CD4-positive, alpha-beta T cell (primary cell): ENCODE measurements around the gene HOXD1. TPM values are rescaled to one million over a fixed set of nuclear protein-coding genes. Genes with fewer than 3 reads are reported as not detected.

Experiments
- ATAC-seq: fragments of 200-7000 bp; cut with Tn5 transposase; one replicate; pipeline ENCODE4 v1.10.0; 2022; ENCODE audit warnings: mild to moderate bottlenecking; ENCODE audit not compliant: poor library complexity
- CTCF ChIA-PET: fragments of 350-600 bp; sonication (Branson Sonifier 250); formaldehyde crosslinking; loops from one replicate; lab custom pipeline; 2021; ENCODE audit warnings: antibody characterized with exemption, inconsistent platforms; lab: Charles Lee
- POLR2A ChIA-PET: fragments of 350-600 bp; sonication (Branson Sonifier 250); formaldehyde crosslinking; loops from one replicate; lab custom pipeline; 2021; ENCODE audit warnings: antibody characterized with exemption, inconsistent platforms; lab: Charles Lee
- DNase-seq, 14 experiments: peaks; one replicate each; pipeline ENCODE4 v3.0.0-alpha.2; 2013 to 2020; ENCODE audit warnings: mixed read lengths in 2 of 14
- H3K27ac ChIP-seq, 2 donors: one replicate each; pipeline versions ENCODE4 v1.5.1 to v1.7.0; 2013; ENCODE audit warnings: low read length in 2 of 2, low read depth in 1 of 2, mild to moderate bottlenecking in 1 of 2
- H3K27me3 ChIP-seq, 2 experiments: 1 replicate in 1 of 2; 2 replicates in 1 of 2; pipeline versions ENCODE4 v1.6.1 to v1.7.0; 2013; ENCODE audit warnings: low read length in 2 of 2, control low read depth in 1 of 2, mild to moderate bottlenecking in 1 of 2, moderate library complexity in 1 of 2; ENCODE audit not compliant: insufficient read depth in 2 of 2, control insufficient read depth in 1 of 2
- H3K36me3 ChIP-seq: one replicate; pipeline ENCODE4 v1.6.1; 2013; ENCODE audit warnings: low read length, control low read depth; ENCODE audit not compliant: insufficient read depth
- H3K4me1 ChIP-seq: one replicate; pipeline ENCODE4 v1.6.1; 2013; ENCODE audit warnings: low read length, control low read depth; ENCODE audit not compliant: insufficient read depth
- H3K4me3 ChIP-seq: one replicate; pipeline ENCODE4 v1.5.1; 2013; ENCODE audit warnings: mild to moderate bottlenecking, low read length, moderate library complexity
- H3K9me3 ChIP-seq, 2 experiments: 1 replicate in 1 of 2; 2 replicates in 1 of 2; pipeline versions ENCODE4 v1.6.1 to v1.7.0; 2013; ENCODE audit warnings: low read length in 2 of 2, mild to moderate bottlenecking in 2 of 2, control low read depth in 1 of 2, moderate library complexity in 1 of 2; ENCODE audit not compliant: control insufficient read depth in 1 of 2, insufficient read depth in 1 of 2
- H3K27ac Mint-ChIP-seq: one replicate; pipeline ENCODE4 v1.8.0; 2020; ENCODE audit warnings: mixed read lengths
- H3K27me3 Mint-ChIP-seq: one replicate; pipeline ENCODE4 v1.8.0; 2021; ENCODE audit warnings: mixed read lengths
- H3K36me3 Mint-ChIP-seq: one replicate; pipeline ENCODE4 v1.8.0; 2021; ENCODE audit warnings: low read depth, mixed read lengths
- H3K4me1 Mint-ChIP-seq: one replicate; pipeline ENCODE4 v1.8.0; 2021; ENCODE audit warnings: low read depth, mixed read lengths
- H3K4me3 Mint-ChIP-seq: one replicate; pipeline ENCODE4 v1.8.0; 2020; ENCODE audit warnings: mild to moderate bottlenecking, mixed read lengths
- H3K9me3 Mint-ChIP-seq: one replicate; pipeline ENCODE4 v1.8.0; 2020; ENCODE audit warnings: mixed read lengths
- intact Hi-C, 2 experiments: fragments of 100-400 bp; cut with DNase I in 1 of 2; cut with micrococcal nuclease in 1 of 2; formaldehyde crosslinking; loops; one replicate each; pipeline versions ENCODE4 v1.15.1 to v1.9.0; 2023 to 2025; cut with DNase I, micrococcal nuclease
- total RNA-seq, 174 experiments: library from RNA in 2 of 174; stranded (reverse) in 2 of 174; gene quantifications; one replicate each; pipeline ENCODE4 v1.2.3 and lab custom pipeline; 2021 to 2026
- TF ChIP-seq, protein P1 (sequence below): fragments of 200-600 bp; IDR thresholded peaks from one replicate; pipeline ENCODE4 v1.8.0; 2022; ENCODE audit warnings: antibody characterized with exemption, mild to moderate bottlenecking

HOXD1 gene
- total RNA-seq, 2 experiments from 2014 or later = not detected

- H3K4me3 Mint-ChIP-seq = no peak overlapping the region
- POLR2A ChIA-PET = interaction anchor here (0.6 kb wide), 1 partner anchor 62 kb away, joined by 3 read pairs; no protein-coding TSS in a partner anchor
- peaks cover 27% of the 10 kb centered on the region for H3K4me1 Mint-ChIP-seq
- no peaks in the 10 kb centered on the region for H3K9me3 Mint-ChIP-seq
- CTCF ChIA-PET = no interaction called here
- Histone ChIP-seq H3K36me3 (no peaks in the 10 kb centered on the region), H3K9me3 (peaks cover 0 to 27% of the 10 kb centered on the region in 2 experiments), H3K27me3 (peaks cover 83 to 97% of the 10 kb centered on the region in 2 experiments), H3K27ac (no peak overlapping the region), H3K4me3 (no peak overlapping the region), H3K4me1 (peaks cover 15% of the 10 kb centered on the region)
- H3K27ac Mint-ChIP-seq = no peak overlapping the region
- DNase-seq = no peak
- TF ChIP-seq, protein P1, sequence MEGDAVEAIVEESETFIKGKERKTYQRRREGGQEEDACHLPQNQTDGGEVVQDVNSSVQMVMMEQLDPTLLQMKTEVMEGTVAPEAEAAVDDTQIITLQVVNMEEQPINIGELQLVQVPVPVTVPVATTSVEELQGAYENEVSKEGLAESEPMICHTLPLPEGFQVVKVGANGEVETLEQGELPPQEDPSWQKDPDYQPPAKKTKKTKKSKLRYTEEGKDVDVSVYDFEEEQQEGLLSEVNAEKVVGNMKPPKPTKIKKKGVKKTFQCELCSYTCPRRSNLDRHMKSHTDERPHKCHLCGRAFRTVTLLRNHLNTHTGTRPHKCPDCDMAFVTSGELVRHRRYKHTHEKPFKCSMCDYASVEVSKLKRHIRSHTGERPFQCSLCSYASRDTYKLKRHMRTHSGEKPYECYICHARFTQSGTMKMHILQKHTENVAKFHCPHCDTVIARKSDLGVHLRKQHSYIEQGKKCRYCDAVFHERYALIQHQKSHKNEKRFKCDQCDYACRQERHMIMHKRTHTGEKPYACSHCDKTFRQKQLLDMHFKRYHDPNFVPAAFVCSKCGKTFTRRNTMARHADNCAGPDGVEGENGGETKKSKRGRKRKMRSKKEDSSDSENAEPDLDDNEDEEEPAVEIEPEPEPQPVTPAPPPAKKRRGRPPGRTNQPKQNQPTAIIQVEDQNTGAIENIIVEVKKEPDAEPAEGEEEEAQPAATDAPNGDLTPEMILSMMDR = no peak
- intact Hi-C loops = loop anchor here in 1 of 2 experiments (10.0 kb wide), 1 partner anchor 47 kb away; the partner anchor contains the start of genes HOXD8 and HOXD9
- peaks cover 94% of the 10 kb centered on the region for H3K27me3 Mint-ChIP-seq
- no peaks in the 10 kb centered on the region for H3K36me3 Mint-ChIP-seq
- ATAC-seq = no peak
Observed at GRCh38 chr2:176172007-176172894, 16.2 kb upstream of the HOXD1 start.

GRCh38 chr2:176172895-176173566 is 15.4 kb upstream of the HOXD1 start:
- TF ChIP-seq, protein P1 = no peak
- intact Hi-C loops = loop anchor here in 1 of 2 experiments (10.0 kb wide), 1 partner anchor 48 kb away; the partner anchor contains the start of genes HOXD8 and HOXD9
- no peak for ATAC-seq
- Mint-ChIP-seq H3K4me3 (no peak overlapping the region), H3K9me3 (no peaks in the 10 kb centered on the region), H3K4me1 (peaks cover 27% of the 10 kb centered on the region), H3K27ac (no peak overlapping the region), H3K36me3 (no peaks in the 10 kb centered on the region), H3K27me3 (peaks cover 94% of the 10 kb centered on the region)
- Histone ChIP-seq H3K4me3 (no peak overlapping the region), H3K27me3 (peaks cover 86 to 97% of the 10 kb centered on the region in 2 experiments), H3K36me3 (no peaks in the 10 kb centered on the region), H3K9me3 (peaks cover 0 to 27% of the 10 kb centered on the region in 2 experiments), H3K27ac (no peak overlapping the region), H3K4me1 (peaks cover 16% of the 10 kb centered on the region)
- POLR2A ChIA-PET = interaction anchor here (0.6 kb wide), 1 partner anchor 17 kb away, joined by 3 read pairs; no protein-coding TSS in a partner anchor
- DNase-seq = no peak
- CTCF ChIA-PET = no interaction called here

DNA sequence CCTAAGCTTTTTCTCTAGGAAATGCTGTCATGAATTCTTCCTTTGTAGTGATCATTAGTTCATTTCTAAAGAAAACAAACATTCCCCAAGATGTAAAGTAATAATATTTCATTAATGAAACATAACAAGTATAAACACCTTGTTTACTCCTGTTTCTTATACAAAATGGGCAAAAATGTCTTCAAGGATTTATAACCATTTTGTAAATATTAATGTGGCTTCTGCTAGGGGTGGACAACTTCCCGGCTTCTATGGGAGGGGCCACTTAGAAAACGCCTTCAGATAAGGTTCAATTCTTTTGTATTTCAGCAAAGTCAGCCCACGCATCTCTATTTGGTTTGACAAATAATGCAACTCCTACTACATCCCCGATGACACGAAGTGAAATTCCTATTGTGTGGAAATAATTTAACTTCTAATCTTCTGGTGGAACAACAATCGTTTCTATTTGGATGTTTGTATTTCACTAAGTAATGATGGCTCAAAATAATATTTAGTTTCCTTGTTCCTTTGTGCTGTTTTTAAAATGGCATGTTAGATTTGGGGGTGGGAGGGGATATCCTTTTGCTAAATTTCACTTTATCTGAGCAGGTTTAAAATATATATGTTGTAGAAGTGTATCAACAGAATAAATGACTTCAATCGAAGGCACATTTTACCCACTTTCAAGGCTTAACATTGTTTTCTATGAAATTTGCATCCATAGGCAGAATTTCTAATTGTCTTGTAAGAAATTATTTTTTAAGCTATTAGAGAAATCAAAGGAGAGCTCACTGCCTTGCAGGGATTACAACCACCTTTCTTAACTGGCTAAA is 14.7 kb upstream of the HOXD1 start:
- ChIA-PET CTCF (no interaction called here), POLR2A (interaction anchor here (0.6 kb wide), 1 partner anchor 16 kb away, joined by 3 read pairs; no protein-coding TSS in a partner anchor)

More for the DNA sequence above, 14.7 kb upstream of the HOXD1 start:
- Histone ChIP-seq H3K27me3 (peaks cover 85 to 100% of the 10 kb centered on the region in 2 experiments), H3K4me3 (no peak overlapping the region), H3K27ac (no peak overlapping the region), H3K4me1 (peaks cover 19% of the 10 kb centered on the region), H3K36me3 (no peaks in the 10 kb centered on the region), H3K9me3 (peaks cover 0 to 27% of the 10 kb centered on the region in 2 experiments)
- peaks cover 27% of the 10 kb centered on the region for H3K4me1 Mint-ChIP-seq
- no peak overlapping the region for H3K4me3 Mint-ChIP-seq
- ATAC-seq (no peak), DNase-seq (no peak)
- H3K27ac Mint-ChIP-seq = no peak overlapping the region
- TF ChIP-seq, protein P1 = no peak
- intact Hi-C loops = loop anchor here in 1 of 2 experiments (10.0 kb wide), 1 partner anchor 49 kb away; the partner anchor contains the start of genes HOXD8 and HOXD9
- no peaks in the 10 kb centered on the region for H3K9me3 Mint-ChIP-seq
- H3K36me3 Mint-ChIP-seq = no peaks in the 10 kb centered on the region
- peaks cover 96% of the 10 kb centered on the region for H3K27me3 Mint-ChIP-seq
